NCI-H748 treated with DMSO at 0.1 percent for 48 hours (cell line): ENCODE results near the gene DIAPH3.

Experiments
- DNase-seq: peaks from one replicate; lab custom pipeline; 2025; lab: John Stamatoyannopoulos, UW

Gene DIAPH3

DNA sequence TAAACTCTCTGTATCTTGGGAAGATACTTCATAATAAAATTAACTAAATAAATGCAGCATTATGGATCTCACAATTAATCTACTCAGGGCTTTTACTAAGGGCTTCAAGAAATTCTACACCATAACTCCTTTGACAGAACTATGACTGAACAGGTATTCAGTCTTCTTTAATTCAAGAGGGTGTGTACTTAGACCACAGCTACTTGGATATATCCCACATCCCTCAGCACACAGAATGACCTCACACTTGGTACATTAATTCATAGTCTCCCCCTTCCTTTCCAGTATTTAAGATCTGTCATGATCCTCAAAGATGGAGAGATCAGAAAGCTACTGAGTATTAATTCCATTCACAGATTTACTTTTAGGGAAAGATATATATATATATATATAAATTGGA lies 11.6 kb downstream of the DIAPH3 start:
- no peak for DNase-seq

DNA sequence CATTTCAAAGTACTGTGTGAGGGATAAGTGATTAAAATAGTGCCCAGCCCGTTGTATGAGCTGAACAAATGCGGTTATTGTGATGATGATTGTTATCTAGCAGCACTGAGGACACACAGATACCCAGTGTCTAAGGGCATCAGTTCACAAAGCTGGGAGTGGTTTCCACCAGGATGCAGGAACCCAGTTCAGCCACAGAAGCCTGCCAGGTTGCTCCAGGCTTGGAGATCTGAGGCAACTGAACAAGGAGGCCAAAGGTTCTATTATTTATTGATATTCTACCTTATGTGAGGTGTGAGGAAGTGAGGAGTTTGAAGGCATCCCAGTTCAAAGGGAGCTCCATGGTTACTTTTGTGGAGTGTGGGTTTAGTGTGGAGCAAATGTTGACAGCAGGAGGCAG lies 13.2 kb downstream of the DIAPH3 start:
- no peak for DNase-seq

GRCh38 chr13:60148918-60149317 lies 14.8 kb downstream of the DIAPH3 start:
- no peak for DNase-seq

DNA sequence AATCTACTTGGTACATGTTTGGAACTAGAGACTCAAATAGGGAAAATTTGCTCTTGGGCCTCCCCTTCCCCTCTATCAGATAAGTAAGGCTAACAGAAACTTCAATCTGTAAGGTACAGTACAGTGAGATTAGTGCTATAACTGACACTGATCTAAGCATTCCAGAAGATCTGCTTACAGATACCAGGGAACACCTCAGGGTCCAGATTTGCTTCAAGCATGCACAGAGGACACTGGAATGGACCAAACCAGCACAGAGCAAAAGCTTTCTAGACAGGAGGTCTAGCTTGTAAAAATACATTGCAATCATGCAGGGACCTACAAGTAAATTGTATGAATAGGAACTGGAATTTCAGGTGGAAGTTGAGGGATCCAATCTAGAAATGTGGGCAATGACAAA lies 16.4 kb downstream of the DIAPH3 start:
- DNase-seq = no peak

GRCh38 chr13:60146471-60146870 lies 17.3 kb downstream of the DIAPH3 start:
- DNase-seq = no peak

- peak; percentile 82 for DNase-seq
These were observed 20.0 kb downstream of the DIAPH3 start for GRCh38 chr13:60143775-60144174.

DNA sequence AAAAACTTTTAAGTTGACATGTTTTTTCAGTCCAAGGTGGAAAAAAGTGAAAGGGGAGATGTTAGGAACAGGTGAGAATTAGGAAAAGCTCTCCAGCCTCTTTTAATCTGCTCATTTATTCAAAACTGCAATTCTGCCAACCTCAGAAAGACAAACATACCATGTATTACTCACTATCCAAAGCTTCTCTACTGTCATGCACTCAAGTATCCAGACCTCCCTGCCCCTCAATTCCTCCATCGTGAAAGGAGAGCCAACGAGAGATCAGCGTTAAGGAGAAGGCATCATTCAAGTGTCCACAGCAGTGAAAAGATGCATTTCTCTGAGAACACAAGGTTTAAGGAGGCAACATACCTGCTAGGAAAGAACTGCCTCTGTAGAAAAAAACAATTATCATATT lies 24.5 kb downstream of the DIAPH3 start:
- DNase-seq = no peak

DNA sequence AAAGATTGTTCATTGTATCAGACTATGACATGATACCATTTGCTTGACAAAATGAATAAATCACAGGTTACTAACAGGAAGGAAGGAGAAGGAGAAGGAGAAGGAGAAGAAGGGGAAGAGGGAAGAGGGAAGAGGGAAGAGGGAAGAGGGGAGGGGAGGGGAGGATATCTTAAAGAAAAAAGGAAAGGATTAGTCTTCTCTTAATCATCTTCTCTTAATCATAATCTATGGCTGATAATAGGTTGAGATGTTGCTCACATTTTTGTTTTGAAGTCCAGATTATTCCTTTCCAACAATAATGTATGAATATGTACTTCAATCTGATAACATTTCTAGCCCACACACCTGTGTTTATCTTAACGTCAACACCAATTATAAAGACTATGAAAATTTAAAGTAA lies 25.1 kb downstream of the DIAPH3 start:
- no peak for DNase-seq

DNA sequence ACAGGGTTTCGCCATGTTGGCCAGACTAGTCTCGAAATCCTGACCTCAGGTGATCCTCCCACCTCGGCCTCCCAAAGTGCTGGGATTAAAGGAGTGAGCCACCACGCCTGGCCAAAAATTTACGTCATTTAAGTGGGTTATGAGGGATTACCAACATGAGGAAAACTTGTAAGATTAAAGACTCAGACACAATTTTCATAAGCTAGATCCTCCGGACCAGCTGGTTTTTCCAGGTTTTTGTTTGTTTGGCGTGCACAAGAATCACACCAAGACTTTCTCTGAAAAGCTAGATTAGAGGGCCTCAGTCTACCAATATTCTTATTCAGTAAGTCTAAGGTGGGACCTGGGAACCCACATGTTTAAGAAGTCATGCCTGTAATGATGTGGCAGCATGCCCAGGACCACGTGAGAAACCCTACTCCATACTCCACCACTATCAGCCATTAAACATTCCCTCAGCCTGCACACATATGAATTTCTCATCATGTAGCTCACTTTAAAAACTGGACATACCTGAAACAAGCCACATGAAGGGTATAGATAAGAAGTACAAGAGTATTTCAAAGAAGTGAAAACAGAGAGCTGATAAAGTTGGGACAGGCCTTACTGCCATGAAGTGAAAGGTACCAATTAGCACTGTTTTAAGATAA lies 25.7 kb downstream of the DIAPH3 start:
- no peak for DNase-seq

DNA sequence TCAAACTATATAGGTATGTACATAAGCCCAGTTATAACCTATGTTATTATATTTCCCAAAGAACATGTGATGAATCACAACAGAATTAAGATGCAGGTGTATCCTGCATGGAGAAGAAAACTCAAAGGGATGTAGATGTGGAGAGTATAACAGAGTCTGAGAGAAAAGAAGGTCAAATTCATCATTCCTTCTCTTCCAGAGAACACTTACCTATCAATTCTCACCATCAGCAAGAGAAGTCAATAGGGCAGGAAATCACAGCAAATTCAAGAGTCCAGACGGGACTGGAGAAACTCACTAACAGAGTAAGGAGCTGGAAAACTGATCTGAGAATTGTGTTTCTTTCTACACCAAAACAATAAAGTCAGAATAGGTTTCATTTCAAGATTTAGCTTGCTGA lies 28.4 kb downstream of the DIAPH3 start:
- DNase-seq = no peak

GRCh38 chr13:60134376-60134775 lies 29.4 kb downstream of the DIAPH3 start:
- DNase-seq = no peak

DNA sequence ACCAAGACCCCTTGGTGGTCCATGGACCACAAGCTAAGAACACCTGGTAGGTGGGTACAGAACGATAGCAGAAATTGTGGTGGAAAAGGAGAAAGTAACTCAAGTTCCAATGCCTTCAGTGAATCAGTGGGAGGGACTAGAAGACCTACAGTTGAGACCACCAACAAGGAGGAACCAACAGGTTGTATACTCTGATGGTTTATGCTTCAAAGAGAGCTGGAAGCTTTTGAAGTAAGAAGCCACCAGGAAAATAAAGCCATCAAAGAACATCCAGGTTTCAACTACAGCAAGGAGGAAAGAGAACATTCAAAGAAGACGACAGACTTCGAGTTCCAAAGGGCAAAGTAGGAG lies 42.4 kb downstream of the DIAPH3 start:
- DNase-seq = no peak

DNA sequence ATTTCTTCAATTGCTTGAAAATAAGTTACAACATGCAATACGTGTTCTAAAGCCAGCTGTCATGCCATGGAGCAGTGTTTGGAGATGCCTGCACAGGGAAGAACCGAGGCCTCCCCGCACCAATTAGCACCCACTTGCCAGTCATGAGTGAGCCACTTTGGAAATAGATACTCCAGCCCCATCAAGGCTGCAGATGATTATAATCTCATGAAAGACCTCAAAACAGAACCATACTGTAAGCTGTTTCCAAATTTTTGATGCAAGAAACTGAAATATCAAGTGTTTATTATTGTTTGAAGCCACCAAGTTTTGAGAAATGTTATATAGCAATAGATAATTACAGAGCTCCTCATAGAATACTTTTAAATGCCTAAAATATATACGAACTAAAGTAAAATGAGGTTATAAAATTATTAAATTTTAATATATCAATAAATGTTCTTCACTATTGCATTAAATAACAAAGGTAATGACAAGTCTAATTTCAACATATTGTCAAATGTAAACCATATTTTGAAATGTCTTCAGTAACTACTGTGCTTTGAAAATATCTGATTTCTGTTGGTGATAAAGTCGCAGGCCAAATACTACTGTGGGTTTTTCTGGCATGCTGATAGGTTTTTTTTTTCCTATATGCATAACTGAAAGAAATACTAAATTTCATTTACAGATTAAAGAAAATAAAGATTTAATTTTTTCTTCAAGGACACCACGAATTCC lies 43.0 kb downstream of the DIAPH3 start:
- no peak for DNase-seq

DNA sequence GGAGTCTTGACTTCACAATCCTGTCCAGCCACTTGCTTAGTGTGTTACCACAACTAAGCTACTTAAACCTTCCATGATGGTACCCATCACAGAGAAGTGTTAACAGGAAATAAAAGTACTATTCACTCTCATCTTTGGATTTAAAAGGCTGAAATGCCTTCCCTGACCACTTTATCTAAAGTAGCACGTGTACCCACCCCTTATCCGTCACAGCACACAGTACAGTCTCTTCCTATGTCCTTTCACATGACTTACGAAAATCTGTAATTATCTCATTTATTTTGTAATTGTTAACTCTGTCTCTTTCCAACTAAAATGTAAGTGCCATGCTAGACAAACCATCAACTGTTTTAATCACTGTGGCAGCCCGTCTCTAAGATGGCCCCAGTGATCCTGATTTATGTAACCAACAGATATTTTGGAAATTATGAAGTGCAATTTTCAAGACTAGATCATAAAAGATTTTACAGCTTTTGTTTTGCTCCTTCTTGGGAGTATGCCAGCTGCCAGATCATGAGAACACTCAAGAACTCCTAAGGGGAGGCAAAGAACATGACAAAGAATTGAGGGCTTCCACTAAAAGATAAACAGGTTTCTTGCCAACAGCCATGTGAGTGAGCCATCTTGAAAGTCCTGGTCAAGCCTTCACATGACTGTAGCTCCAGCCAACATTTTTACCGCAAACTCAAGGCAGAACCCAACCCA lies 44.9 kb downstream of the DIAPH3 start:
- DNase-seq = no peak

GRCh38 chr13:60114499-60115028 lies 49.2 kb downstream of the DIAPH3 start:
- no peak for DNase-seq

DNA sequence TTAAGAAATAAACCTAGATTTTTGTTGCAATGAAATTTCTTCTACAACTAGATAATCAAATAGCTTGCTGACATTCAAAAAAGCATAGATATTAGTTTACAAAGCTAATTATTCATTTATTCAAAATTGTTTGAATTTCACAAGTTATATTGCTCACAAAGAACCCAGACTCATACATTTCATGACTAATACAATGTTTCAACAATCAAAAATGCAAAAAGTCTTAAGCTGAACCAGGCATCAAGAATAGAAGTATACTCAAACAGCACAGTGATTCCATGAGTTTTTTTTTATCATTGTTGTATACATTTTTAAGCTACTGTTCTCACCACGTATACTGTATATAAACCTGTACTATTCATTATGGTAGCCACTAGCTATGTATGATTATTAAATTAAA lies 51.0 kb downstream of the DIAPH3 start:
- DNase-seq = no peak

GRCh38 chr13:60111691-60112090 lies 52.0 kb downstream of the DIAPH3 start:
- DNase-seq = no peak

- no peak for DNase-seq
These were observed 54.4 kb downstream of the DIAPH3 start for GRCh38 chr13:60109285-60109684.

DNA sequence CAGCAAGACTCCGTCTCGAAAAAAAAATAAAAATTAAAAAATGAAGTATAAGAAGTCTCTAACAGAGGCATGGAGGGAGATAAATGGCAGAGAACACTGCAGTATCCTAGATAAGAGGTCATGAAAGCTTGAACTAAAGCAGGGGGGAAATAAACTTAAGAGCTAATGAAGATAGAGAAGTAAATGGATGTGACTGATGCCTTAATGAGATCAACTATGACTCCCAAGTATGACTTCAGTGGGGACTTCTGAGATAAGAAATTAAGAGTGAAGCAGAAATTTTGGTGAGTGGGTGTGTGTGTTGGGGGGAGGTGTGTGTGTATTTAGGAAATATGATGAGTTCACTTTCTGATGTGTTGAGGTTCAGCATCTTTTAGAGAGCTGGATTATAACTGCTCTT lies 55.1 kb downstream of the DIAPH3 start:
- DNase-seq = no peak

GRCh38 chr13:60099631-60100420 lies 63.9 kb downstream of the DIAPH3 start:
- DNase-seq = no peak

DNA sequence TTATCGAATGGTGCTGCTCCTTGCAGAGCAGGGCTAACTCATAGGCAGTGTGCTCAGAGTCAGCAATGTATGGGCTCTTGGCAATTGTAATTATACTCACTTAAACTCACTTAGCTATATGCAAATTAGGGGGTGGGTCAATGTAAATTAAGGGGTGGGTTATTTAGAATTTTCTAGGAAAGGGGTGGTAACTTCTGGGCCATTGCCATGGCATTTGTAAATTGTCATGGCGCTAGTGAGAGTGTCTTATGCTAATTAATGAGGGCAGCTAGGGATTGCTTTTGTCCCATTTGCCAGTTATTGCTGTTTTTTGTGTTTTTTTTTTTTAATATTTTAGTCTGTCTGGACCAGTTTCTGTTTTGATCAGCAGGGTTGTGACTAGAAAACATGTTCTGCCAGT lies 68.4 kb downstream of the DIAPH3 start:
- peak; percentile 12 for DNase-seq

GRCh38 chr13:60094385-60095088 lies 69.2 kb downstream of the DIAPH3 start:
- peak; percentile 15 for DNase-seq
